HEK293 (cell line): ENCODE measurements around the gene VSTM2B.

Experiments
- CTCF ChIP-seq: fragments of 450-650 bp; formaldehyde crosslinking; IDR thresholded peaks from 2 replicates; pipeline ENCODE4 v1.5.1; 2016; ENCODE audit warnings: missing biosample characterization, missing genetic modification characterization
- FEZF1 ChIP-seq: fragments of 450-650 bp; formaldehyde crosslinking; IDR thresholded peaks from 2 replicates; pipeline ENCODE4 v1.5.1; 2016; ENCODE audit warnings: missing biosample characterization, missing genetic modification characterization
- ZBTB49 ChIP-seq: fragments of 450-650 bp; formaldehyde crosslinking; IDR thresholded peaks from 2 replicates; pipeline ENCODE4 v1.5.1; 2016; ENCODE audit warnings: missing biosample characterization, missing genetic modification characterization, low read depth
- ZEB2 ChIP-seq: fragments of 450-650 bp; formaldehyde crosslinking; IDR thresholded peaks from 2 replicates; pipeline ENCODE4 v1.5.1; 2016; ENCODE audit warnings: missing biosample characterization, missing genetic modification characterization
- ZFHX2 ChIP-seq: fragments of 450-650 bp; formaldehyde crosslinking; conservative IDR thresholded peaks from 2 replicates; pipeline ENCODE4 v1.5.1; 2016; ENCODE audit warnings: missing biosample characterization, missing genetic modification characterization
- ZIC2 ChIP-seq: fragments of 450-650 bp; formaldehyde crosslinking; IDR thresholded peaks from 2 replicates; pipeline ENCODE4 v1.5.1; 2016; ENCODE audit warnings: missing biosample characterization, missing genetic modification characterization
- ZNF175 ChIP-seq: fragments of 450-650 bp; formaldehyde crosslinking; IDR thresholded peaks from 2 replicates; pipeline ENCODE4 v1.5.1; 2016; ENCODE audit warnings: missing biosample characterization, missing genetic modification characterization
- ZNF202 ChIP-seq: fragments of 450-650 bp; formaldehyde crosslinking; IDR thresholded peaks from 2 replicates; pipeline ENCODE4 v1.5.1; 2016; ENCODE audit warnings: missing biosample characterization, missing genetic modification characterization, borderline replicate concordance
- ZNF239 ChIP-seq: fragments of 450-650 bp; formaldehyde crosslinking; IDR thresholded peaks from 2 replicates; pipeline ENCODE4 v1.5.1; 2016; ENCODE audit warnings: missing biosample characterization, missing genetic modification characterization
- ZNF274 ChIP-seq, 2 experiments: fragments of 200-500 bp in 1 of 2; fragments of 450-650 bp in 1 of 2; sonication (Bioruptor generic) in 1 of 2; formaldehyde crosslinking in 1 of 2; IDR thresholded peaks; 2 replicates each; pipeline versions ENCODE4 v1.5.1 to v1.6.1; 2014 to 2016; ENCODE audit warnings: borderline replicate concordance in 1 of 2, inconsistent platforms in 1 of 2, low read length in 1 of 2, missing biosample characterization in 1 of 2, missing genetic modification characterization in 1 of 2
- ZNF311 ChIP-seq: fragments of 450-650 bp; formaldehyde crosslinking; IDR thresholded peaks from 2 replicates; pipeline ENCODE4 v1.5.1; 2017; ENCODE audit warnings: missing biosample characterization, missing genetic modification characterization, borderline replicate concordance
- ZNF518A ChIP-seq: fragments of 450-650 bp; formaldehyde crosslinking; conservative IDR thresholded peaks from 2 replicates; pipeline ENCODE4 v1.5.1; 2016; ENCODE audit warnings: low read depth, missing biosample characterization, missing genetic modification characterization
- ZNF544 ChIP-seq: fragments of 450-650 bp; formaldehyde crosslinking; IDR thresholded peaks from 2 replicates; pipeline ENCODE4 v1.5.0; 2017; ENCODE audit warnings: missing biosample characterization, missing genetic modification characterization
- ZNF747 ChIP-seq: fragments of 450-650 bp; formaldehyde crosslinking; IDR thresholded peaks from 2 replicates; pipeline ENCODE4 v1.5.1; 2016; ENCODE audit warnings: missing biosample characterization, missing genetic modification characterization
- ZNF837 ChIP-seq: fragments of 450-650 bp; formaldehyde crosslinking; IDR thresholded peaks from 2 replicates; pipeline ENCODE4 v1.5.1; 2016; ENCODE audit warnings: missing biosample characterization, missing genetic modification characterization
- TF ChIP-seq, protein P1 (sequence below): fragments of 450-650 bp; formaldehyde crosslinking; IDR thresholded peaks from 2 replicates; pipeline ENCODE4 v1.5.1; 2016; ENCODE audit warnings: missing biosample characterization, missing genetic modification characterization
- TF ChIP-seq, protein P2 (sequence below): fragments of 450-650 bp; formaldehyde crosslinking; IDR thresholded peaks from 2 replicates; pipeline ENCODE4 v1.5.1; 2016; ENCODE audit warnings: missing biosample characterization, missing genetic modification characterization
- TF ChIP-seq, protein P3 (sequence below): sonication (generic); formaldehyde crosslinking; IDR thresholded peaks from 2 replicates; pipeline ENCODE4 v1.8.1; 2022; ENCODE audit warnings: mild to moderate bottlenecking, moderate library complexity, missing genetic modification reagents
- TF ChIP-seq, protein P4 (sequence below): fragments of 450-650 bp; formaldehyde crosslinking; IDR thresholded peaks from 2 replicates; pipeline ENCODE4 v1.5.1; 2016; ENCODE audit warnings: missing biosample characterization, missing genetic modification characterization

Gene VSTM2B

DNA sequence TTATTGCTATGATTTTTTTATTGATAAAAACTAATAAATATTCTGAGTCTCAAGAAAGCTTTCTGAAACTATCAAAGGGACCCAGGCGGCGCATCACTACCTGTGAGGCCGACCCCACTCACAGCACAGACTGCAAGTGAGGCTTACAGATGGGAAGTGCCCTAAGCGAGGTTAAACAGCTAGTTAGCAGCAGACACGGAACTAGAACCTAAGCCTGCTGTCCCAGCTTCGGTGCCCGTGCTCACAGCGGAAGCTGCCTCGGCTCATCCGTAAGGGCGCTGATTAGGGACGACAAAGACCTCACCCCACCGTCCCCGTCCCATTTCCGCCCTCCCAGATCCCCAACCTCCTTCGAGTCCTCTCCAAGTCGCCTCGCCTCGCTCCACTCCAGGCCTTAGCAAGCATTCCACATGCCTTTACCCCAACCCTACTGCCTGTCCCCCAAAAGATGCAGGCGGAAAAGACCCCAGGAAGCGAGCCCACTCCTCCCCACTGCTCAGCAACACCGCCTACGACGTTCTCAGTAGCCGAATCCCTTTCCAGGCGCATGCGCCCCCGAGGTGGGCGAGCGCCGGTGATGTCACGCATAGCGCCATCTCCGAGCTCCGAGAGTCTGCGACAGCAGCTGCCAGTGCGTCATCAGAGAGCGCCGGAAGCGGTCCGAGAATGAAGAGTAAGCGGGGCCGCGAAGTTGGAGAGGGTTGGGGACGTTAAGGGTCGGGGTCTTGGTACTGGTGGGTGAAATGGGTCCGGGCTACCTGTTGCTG lies 80.0 kb downstream of the VSTM2B start, which contains the start of gene POP4 (continued):
- no peak for TF ChIP-seq ZNF175 (tag by site-specific recombination)
- TF ChIP-seq ZNF202 (tag by site-specific recombination) = no peak
- TF ChIP-seq, protein P1, sequence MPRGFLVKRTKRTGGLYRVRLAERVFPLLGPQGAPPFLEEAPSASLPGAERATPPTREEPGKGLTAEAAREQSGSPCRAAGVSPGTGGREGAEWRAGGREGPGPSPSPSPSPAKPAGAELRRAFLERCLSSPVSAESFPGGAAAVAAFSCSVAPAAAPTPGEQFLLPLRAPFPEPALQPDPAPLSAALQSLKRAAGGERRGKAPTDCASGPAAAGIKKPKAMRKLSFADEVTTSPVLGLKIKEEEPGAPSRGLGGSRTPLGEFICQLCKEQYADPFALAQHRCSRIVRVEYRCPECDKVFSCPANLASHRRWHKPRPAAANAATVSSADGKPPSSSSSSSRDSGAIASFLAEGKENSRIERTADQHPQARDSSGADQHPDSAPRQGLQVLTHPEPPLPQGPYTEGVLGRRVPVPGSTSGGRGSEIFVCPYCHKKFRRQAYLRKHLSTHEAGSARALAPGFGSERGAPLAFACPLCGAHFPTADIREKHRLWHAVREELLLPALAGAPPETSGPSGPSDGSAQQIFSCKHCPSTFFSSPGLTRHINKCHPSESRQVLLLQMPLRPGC (tag by site-specific recombination) = peak; percentile 90
- no peak; the same call in none of the 2 replicates for TF ChIP-seq CTCF (tag by site-specific recombination)
- no peak for TF ChIP-seq ZNF274 (IDR thresholded peaks at IDR 0.05; ENCODE audit: low read length)
- TF ChIP-seq ZNF274 (tag by site-specific recombination; IDR thresholded peaks at IDR 0.05; ENCODE audit: borderline replicate concordance) = no peak
- TF ChIP-seq, protein P2, sequence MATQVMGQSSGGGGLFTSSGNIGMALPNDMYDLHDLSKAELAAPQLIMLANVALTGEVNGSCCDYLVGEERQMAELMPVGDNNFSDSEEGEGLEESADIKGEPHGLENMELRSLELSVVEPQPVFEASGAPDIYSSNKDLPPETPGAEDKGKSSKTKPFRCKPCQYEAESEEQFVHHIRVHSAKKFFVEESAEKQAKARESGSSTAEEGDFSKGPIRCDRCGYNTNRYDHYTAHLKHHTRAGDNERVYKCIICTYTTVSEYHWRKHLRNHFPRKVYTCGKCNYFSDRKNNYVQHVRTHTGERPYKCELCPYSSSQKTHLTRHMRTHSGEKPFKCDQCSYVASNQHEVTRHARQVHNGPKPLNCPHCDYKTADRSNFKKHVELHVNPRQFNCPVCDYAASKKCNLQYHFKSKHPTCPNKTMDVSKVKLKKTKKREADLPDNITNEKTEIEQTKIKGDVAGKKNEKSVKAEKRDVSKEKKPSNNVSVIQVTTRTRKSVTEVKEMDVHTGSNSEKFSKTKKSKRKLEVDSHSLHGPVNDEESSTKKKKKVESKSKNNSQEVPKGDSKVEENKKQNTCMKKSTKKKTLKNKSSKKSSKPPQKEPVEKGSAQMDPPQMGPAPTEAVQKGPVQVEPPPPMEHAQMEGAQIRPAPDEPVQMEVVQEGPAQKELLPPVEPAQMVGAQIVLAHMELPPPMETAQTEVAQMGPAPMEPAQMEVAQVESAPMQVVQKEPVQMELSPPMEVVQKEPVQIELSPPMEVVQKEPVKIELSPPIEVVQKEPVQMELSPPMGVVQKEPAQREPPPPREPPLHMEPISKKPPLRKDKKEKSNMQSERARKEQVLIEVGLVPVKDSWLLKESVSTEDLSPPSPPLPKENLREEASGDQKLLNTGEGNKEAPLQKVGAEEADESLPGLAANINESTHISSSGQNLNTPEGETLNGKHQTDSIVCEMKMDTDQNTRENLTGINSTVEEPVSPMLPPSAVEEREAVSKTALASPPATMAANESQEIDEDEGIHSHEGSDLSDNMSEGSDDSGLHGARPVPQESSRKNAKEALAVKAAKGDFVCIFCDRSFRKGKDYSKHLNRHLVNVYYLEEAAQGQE = peak; percentile 26
- TF ChIP-seq ZNF239 = peak; percentile 80; the same call in 1 of the 2 replicates
- TF ChIP-seq ZEB2 (tag by site-specific recombination) = peak; percentile 90; the same call in 1 of the 2 replicates
- no peak for TF ChIP-seq ZNF837 (tag by site-specific recombination)
- TF ChIP-seq, protein P3, sequence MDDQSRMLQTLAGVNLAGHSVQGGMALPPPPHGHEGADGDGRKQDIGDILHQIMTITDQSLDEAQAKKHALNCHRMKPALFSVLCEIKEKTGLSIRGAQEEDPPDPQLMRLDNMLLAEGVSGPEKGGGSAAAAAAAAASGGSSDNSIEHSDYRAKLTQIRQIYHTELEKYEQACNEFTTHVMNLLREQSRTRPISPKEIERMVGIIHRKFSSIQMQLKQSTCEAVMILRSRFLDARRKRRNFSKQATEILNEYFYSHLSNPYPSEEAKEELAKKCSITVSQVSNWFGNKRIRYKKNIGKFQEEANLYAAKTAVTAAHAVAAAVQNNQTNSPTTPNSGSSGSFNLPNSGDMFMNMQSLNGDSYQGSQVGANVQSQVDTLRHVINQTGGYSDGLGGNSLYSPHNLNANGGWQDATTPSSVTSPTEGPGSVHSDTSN (CRISPR knock-in tag) = peak; percentile 82; the same call in 1 of the 2 replicates
- TF ChIP-seq ZNF544 (tag by site-specific recombination) = no peak
- peak; percentile 47 for TF ChIP-seq FEZF1 (tag by site-specific recombination)
- no peak for TF ChIP-seq ZNF747 (tag by site-specific recombination)
- peak; percentile 86 for TF ChIP-seq ZNF518A (tag by site-specific recombination)
- TF ChIP-seq ZIC2 (tag by site-specific recombination) = peak; percentile 54
- TF ChIP-seq ZBTB49 (tag by site-specific recombination) = no peak
- no peak for TF ChIP-seq ZNF311 (tag by site-specific recombination)
- TF ChIP-seq, protein P4, sequence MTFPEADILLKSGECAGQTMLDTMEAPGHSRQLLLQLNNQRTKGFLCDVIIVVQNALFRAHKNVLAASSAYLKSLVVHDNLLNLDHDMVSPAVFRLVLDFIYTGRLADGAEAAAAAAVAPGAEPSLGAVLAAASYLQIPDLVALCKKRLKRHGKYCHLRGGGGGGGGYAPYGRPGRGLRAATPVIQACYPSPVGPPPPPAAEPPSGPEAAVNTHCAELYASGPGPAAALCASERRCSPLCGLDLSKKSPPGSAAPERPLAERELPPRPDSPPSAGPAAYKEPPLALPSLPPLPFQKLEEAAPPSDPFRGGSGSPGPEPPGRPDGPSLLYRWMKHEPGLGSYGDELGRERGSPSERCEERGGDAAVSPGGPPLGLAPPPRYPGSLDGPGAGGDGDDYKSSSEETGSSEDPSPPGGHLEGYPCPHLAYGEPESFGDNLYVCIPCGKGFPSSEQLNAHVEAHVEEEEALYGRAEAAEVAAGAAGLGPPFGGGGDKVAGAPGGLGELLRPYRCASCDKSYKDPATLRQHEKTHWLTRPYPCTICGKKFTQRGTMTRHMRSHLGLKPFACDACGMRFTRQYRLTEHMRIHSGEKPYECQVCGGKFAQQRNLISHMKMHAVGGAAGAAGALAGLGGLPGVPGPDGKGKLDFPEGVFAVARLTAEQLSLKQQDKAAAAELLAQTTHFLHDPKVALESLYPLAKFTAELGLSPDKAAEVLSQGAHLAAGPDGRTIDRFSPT = no peak
- TF ChIP-seq ZFHX2 (tag by site-specific recombination) = peak; percentile 99
